ENCODE data around the gene SUCLA2.
"Not testable (repeated sequence)": the region's sequence is repeated elsewhere in the genome, so short reads cannot be mapped to it uniquely, and the experiment has no call there.

SUCLA2 gene

GRCh38 chr13:48001114-48001881 lies at the start of gene SUCLA2:
Gene SUCLA2 (minus strand): TSS chr13:48001273. CDS start chr13:48001269, 4 bp downstream.
- peak; percentile 87 for DNase-seq (ENCODE audit: low read depth)

GRCh38 chr13:48050550-48050949 lies 49.5 kb upstream of the SUCLA2 start:
- no peak for DNase-seq (ENCODE audit: low read depth)

- no peak for DNase-seq (ENCODE audit: low read depth)
Measured at GRCh38 chr13:48043789-48044503, 42.9 kb upstream of the SUCLA2 start.

GRCh38 chr13:48042894-48043293 lies 41.8 kb upstream of the SUCLA2 start:
- no peak for DNase-seq (ENCODE audit: low read depth)

- DNase-seq (ENCODE audit: low read depth), result no peak
Measured at GRCh38 chr13:48040896-48041295, 39.8 kb upstream of the SUCLA2 start.

GRCh38 chr13:48040049-48040448 lies 39.0 kb upstream of the SUCLA2 start:
- no peak for DNase-seq (ENCODE audit: low read depth)

GRCh38 chr13:48038761-48039160 lies 37.7 kb upstream of the SUCLA2 start:
- no peak for DNase-seq (ENCODE audit: low read depth)

GRCh38 chr13:48037346-48038173 lies 36.5 kb upstream of the SUCLA2 start, which contains the start of gene NUDT15:
Gene NUDT15 (plus strand): TSS chr13:48037726. CDS start chr13:48037747, 21 bp downstream.
- peak; percentile 92 for DNase-seq (ENCODE audit: low read depth)

- no peak for DNase-seq (ENCODE audit: low read depth)
Measured at GRCh38 chr13:48029859-48030258, 28.8 kb upstream of the SUCLA2 start.

GRCh38 chr13:48028066-48028465 lies 27.0 kb upstream of the SUCLA2 start:
- no peak for DNase-seq (ENCODE audit: low read depth)

- no peak for DNase-seq (ENCODE audit: low read depth)
Measured at GRCh38 chr13:48019796-48020195, 18.7 kb upstream of the SUCLA2 start.

- DNase-seq (ENCODE audit: low read depth), result no peak
Measured at GRCh38 chr13:48018637-48019036, 17.6 kb upstream of the SUCLA2 start.

GRCh38 chr13:48014359-48014758 lies 13.3 kb upstream of the SUCLA2 start:
- DNase-seq (ENCODE audit: low read depth), result no peak

- no peak for DNase-seq (ENCODE audit: low read depth)
Measured at GRCh38 chr13:48012668-48013067, 11.6 kb upstream of the SUCLA2 start.

- DNase-seq (ENCODE audit: low read depth), result no peak
Measured at GRCh38 chr13:48010698-48011097, 9.6 kb upstream of the SUCLA2 start.

GRCh38 chr13:48009284-48009683 lies 8.2 kb upstream of the SUCLA2 start:
- no peak for DNase-seq (ENCODE audit: low read depth)

GRCh38 chr13:48006396-48006795 lies 5.3 kb upstream of the SUCLA2 start:
- no peak for DNase-seq (ENCODE audit: low read depth)

GRCh38 chr13:48004201-48004600 lies 3.1 kb upstream of the SUCLA2 start:
- no peak for DNase-seq (ENCODE audit: low read depth)

GRCh38 chr13:48001999-48002398 lies 926 bp upstream of the SUCLA2 start:
- DNase-seq (ENCODE audit: low read depth), result not testable (repeated sequence)

- DNase-seq (ENCODE audit: low read depth), result no peak
Measured at GRCh38 chr13:48000559-48001113, 437 bp downstream of the SUCLA2 start.

- no peak for DNase-seq (ENCODE audit: low read depth)
Measured at GRCh38 chr13:47999973-48000372, 1.1 kb downstream of the SUCLA2 start.

GRCh38 chr13:47997384-47997783 lies 3.7 kb downstream of the SUCLA2 start:
- no peak for DNase-seq (ENCODE audit: low read depth)

All from stimulated activated CD8-positive, alpha-beta memory T cell treated with anti-CD3 and anti-CD28 coated beads, Interleukin-15, amount 100 ng/mL, for 24 hours (primary cell).